K562 (cell line): ENCODE data around the gene TTC28. TPM values are rescaled to one million over a fixed set of nuclear protein-coding genes. Genes with fewer than 3 reads are reported as not detected.

ENCODE experiments used
- ATAC-seq: fragments of 200-7000 bp; cut with Tn5 transposase; 3 replicates; pipeline ENCODE4 v1.9.1; 2020; ENCODE audit warnings: moderate library complexity
- BruUV-seq: library from RNA; stranded (reverse); fragments of 400-500 nt; replicated peaks from 2 replicates; lab custom pipeline; 2021; lab: Mats Ljungman, UMichigan
- CTCF ChIA-PET: fragments of 300-600 bp; formaldehyde crosslinking; extraction: SDS; loops from one replicate; lab custom pipeline; 2021; ENCODE audit warnings: low intra/inter-chr PET ratio; lab: Yijun Ruan, JAX
- POLR2A ChIA-PET: fragments of 300-600, 350-650 bp; sonication (Branson Sonifier 250); formaldehyde crosslinking; extraction: SDS; loops from one replicate; lab custom pipeline; 2021; ENCODE audit warnings: antibody characterized with exemption, inconsistent platforms; lab: Yijun Ruan, JAX
- DNase-seq, 4 experiments: peaks; one replicate each; pipeline versions ENCODE4 v3.0.0 to v3.0.0-alpha.2; 2011 to 2018; ENCODE audit warnings: low spot score in 3 of 4, mixed read lengths in 3 of 4; ENCODE audit errors: extremely low read depth in 1 of 4
- FAIRE-seq: peaks from 2 replicates; lab custom pipeline; 2011; peaks lifted over from hg19 to GRCh38; lab: Jason Lieb, UNC
- H2AFZ ChIP-seq: 2 replicates; pipeline ENCODE4 v1.6.0; 2011; ENCODE audit warnings: low read depth, low read length, control low read depth, inconsistent platforms
- H3K27ac ChIP-seq: fragments of 200-600 bp; 3 replicates; pipeline ENCODE4 v1.8.0; 2011; ENCODE audit warnings: low read depth, mild to moderate bottlenecking, control low read depth, inconsistent platforms, low read length, moderate library complexity, mixed read lengths; ENCODE audit errors: extremely low read depth
- H3K27me3 ChIP-seq, 2 experiments: fragments of 300-600 bp in 1 of 2; 2 replicates in 1 of 2; 3 replicates in 1 of 2; pipeline versions ENCODE4 v1.6.0 to v1.8.0; 2011; ENCODE audit warnings: inconsistent platforms in 2 of 2, low read length in 2 of 2, mild to moderate bottlenecking in 1 of 2, mixed read lengths in 1 of 2, moderate library complexity in 1 of 2; ENCODE audit not compliant: control insufficient read depth in 2 of 2, insufficient read depth in 2 of 2
- H3K36me3 ChIP-seq: fragments of 300-600 bp; 3 replicates; pipeline ENCODE4 v1.8.0; 2011; ENCODE audit warnings: mild to moderate bottlenecking, low read length, inconsistent platforms; ENCODE audit not compliant: control insufficient read depth, insufficient read depth
- H3K4me1 ChIP-seq, 2 experiments: fragments of 200-600 bp in 1 of 2; replicated peaks in 1 of 2; 2 replicates in 1 of 2; 3 replicates in 1 of 2; pipeline versions ENCODE4 v1.5.1 to v1.8.0; 2011; ENCODE audit warnings: inconsistent platforms in 2 of 2, low read length in 2 of 2, mild to moderate bottlenecking in 1 of 2, mixed read lengths in 1 of 2, moderate library complexity in 1 of 2; ENCODE audit not compliant: control insufficient read depth in 2 of 2, insufficient read depth in 2 of 2
- H3K4me2 ChIP-seq: 2 replicates; pipeline ENCODE4 v1.6.1; 2011; ENCODE audit warnings: low read length, control low read depth, inconsistent platforms, mixed read lengths; ENCODE audit not compliant: insufficient read depth
- H3K4me3 ChIP-seq: fragments of 200-600 bp; sonication (generic), shearing (Covaris generic); 2 replicates; pipeline ENCODE4 v1.5.1; 2016; ENCODE audit warnings: control low read depth, inconsistent platforms
- H3K79me2 ChIP-seq: fragments of 200-600 bp; 3 replicates; pipeline ENCODE4 v1.8.0; 2011; ENCODE audit warnings: low read length, inconsistent platforms; ENCODE audit not compliant: control insufficient read depth, insufficient read depth
- H3K9ac ChIP-seq, 2 experiments: 2 replicates each; pipeline versions ENCODE4 v1.6.0 to v1.6.1; 2011; ENCODE audit warnings: low read depth in 2 of 2, low read length in 2 of 2, control low read depth in 1 of 2, inconsistent platforms in 1 of 2, mild to moderate bottlenecking in 1 of 2, mixed read lengths in 1 of 2; ENCODE audit not compliant: insufficient read depth in 1 of 2
- H3K9me1 ChIP-seq: one replicate; pipeline ENCODE4 v1.6.0; 2011; ENCODE audit warnings: inconsistent platforms, mild to moderate bottlenecking, low read length, moderate library complexity; ENCODE audit not compliant: control insufficient read depth, insufficient read depth
- H3K9me3 ChIP-seq: replicated peaks from 2 replicates; pipeline ENCODE4 v1.5.1; 2011; ENCODE audit warnings: low read depth, low read length, inconsistent platforms; ENCODE audit not compliant: control insufficient read depth, insufficient read depth
- H4K20me1 ChIP-seq: replicated peaks from 2 replicates; pipeline ENCODE4 v1.6.1; 2011; ENCODE audit warnings: low read length, inconsistent platforms, mixed read lengths; ENCODE audit not compliant: control insufficient read depth, insufficient read depth
- ADNP ChIP-seq: fragments of 200-800 bp; sonication (Bioruptor generic); IDR thresholded peaks from 2 replicates; pipeline ENCODE4 v1.6.1; 2016; ENCODE audit warnings: missing genetic modification characterization, missing compliant biosample characterization
- CBFA2T3 ChIP-seq: fragments of 450-650 bp; IDR thresholded peaks from 2 replicates; pipeline ENCODE4 v1.6.1; 2017
- EHMT2 ChIP-seq: fragments of 450-650 bp; IDR thresholded peaks from 2 replicates; pipeline ENCODE4 v1.6.1; 2018; ENCODE audit warnings: antibody characterized with exemption
- ELF4 ChIP-seq: fragments of 450-650 bp; formaldehyde crosslinking; IDR thresholded peaks from 2 replicates; pipeline ENCODE4 v1.4.0; 2022; ENCODE audit warnings: missing genetic modification characterization
- FOXJ2 ChIP-seq: fragments of 200-800 bp; sonication (Bioruptor generic); IDR thresholded peaks from 2 replicates; pipeline ENCODE4 v1.6.1; 2016; ENCODE audit warnings: missing genetic modification characterization, missing compliant biosample characterization
- HDAC6 ChIP-seq: IDR thresholded peaks from 2 replicates; pipeline ENCODE4 v1.6.1; 2012; ENCODE audit warnings: low read depth, mild to moderate bottlenecking, control low read depth, inconsistent platforms, low read length, moderate library complexity
- HMG20B ChIP-seq: fragments of 250-450 bp; sonication (Bioruptor Pico); IDR thresholded peaks from 2 replicates; pipeline ENCODE4 v1.5.0; 2021; ENCODE audit warnings: mild to moderate bottlenecking
- HOXB6 ChIP-seq: fragments of 250-450 bp; sonication (Bioruptor Pico); IDR thresholded peaks from 2 replicates; pipeline ENCODE4 v1.5.1; 2022; ENCODE audit warnings: mild to moderate bottlenecking, borderline replicate concordance
- NFIC ChIP-seq: fragments of 450-650 bp; IDR thresholded peaks from 2 replicates; pipeline ENCODE4 v1.6.1; 2017; ENCODE audit warnings: mild to moderate bottlenecking, inconsistent platforms
- NFXL1 ChIP-seq: fragments of 450-650 bp; formaldehyde crosslinking; IDR thresholded peaks from 2 replicates; pipeline ENCODE4 v1.4.0; 2021; ENCODE audit warnings: mild to moderate bottlenecking
- OTX1 ChIP-seq: fragments of 450-650 bp; formaldehyde crosslinking; IDR thresholded peaks from 2 replicates; pipeline ENCODE4 v1.4.0; 2022; ENCODE audit warnings: mild to moderate bottlenecking
- RAD51 ChIP-seq: fragments of 450-650 bp; IDR thresholded peaks from 2 replicates; pipeline ENCODE4 v1.7.1; 2016; ENCODE audit warnings: low read depth, mild to moderate bottlenecking, borderline replicate concordance
- TAF9B ChIP-seq: fragments of 450-650 bp; IDR thresholded peaks from 2 replicates; pipeline ENCODE4 v1.6.1; 2018; ENCODE audit warnings: mild to moderate bottlenecking; ENCODE audit not compliant: partially characterized antibody
- TCF15 ChIP-seq: fragments of 250-450 bp; sonication (Bioruptor Pico); IDR thresholded peaks from 2 replicates; pipeline ENCODE4 v1.8.0; 2022; ENCODE audit warnings: moderate library complexity, mild to moderate bottlenecking, inconsistent platforms
- ZBTB12 ChIP-seq: fragments of 250-450 bp; sonication (Bioruptor Pico); IDR thresholded peaks from 2 replicates; pipeline ENCODE4 v1.4.0; 2020
- ZNF282 ChIP-seq: sonication (generic); formaldehyde crosslinking; IDR thresholded peaks from 2 replicates; pipeline ENCODE4 v1.8.1; 2023; ENCODE audit warnings: missing genetic modification reagents
- WGBS: fragments of 100-300 bp; shearing (Covaris generic); methylation state at CpG from one replicate; pipeline ENCODE4 v1.1.6; 2016; ENCODE audit warnings: low coverage, mixed read lengths; ENCODE audit not compliant: insufficient coverage; ENCODE audit errors: missing lambda C conversion rate; 5-methylcytosine and 5-hydroxymethylcytosine counted together
- in situ Hi-C: fragments of 300-500 bp; cut with MboI; formaldehyde crosslinking; loops from 4 replicates; pipeline ENCODE4 v1.15.0; 2018; ENCODE audit warnings: inconsistent platforms, mixed read lengths
- intact Hi-C: fragments of 100-400 bp; cut with micrococcal nuclease; formaldehyde crosslinking; loops from 2 replicates; pipeline ENCODE4 v1.14.2; 2022
- polyA plus RNA-seq, 8 experiments: library from polyadenylated mRNA; depleted of rRNA in 4 of 8; stranded (reverse) in 5 of 8; unstranded in 3 of 8; fragments of >200 nt; fragmentation: Nextera tagmentation in 2 of 8; fragmentation: Illumina TruSeq in 1 of 8; extraction: Ambion mirVana in 2 of 8; extraction: Trizol in 1 of 8; gene quantifications; 2 replicates each; pipeline versions ENCODE4 v1.2.1 to v1.2.3, GENCODE V29; 2011 to 2014; ENCODE audit warnings: inconsistent platforms in 1 of 8, missing spikeins in 1 of 8
- total RNA-seq, 7 experiments: library from RNA; depleted of rRNA in 6 of 7; stranded (reverse); fragments of >200 nt in 6 of 7; fragmentation: Illumina TruSeq in 2 of 7; extraction: Trizol in 2 of 7; gene quantifications; 2 replicates each; pipeline versions ENCODE4 v1.2.1 to v1.2.3, GENCODE V29; 2011 to 2021; ENCODE audit warnings: low replicate concordance in 1 of 7

The TTC28 gene
- total and polyA plus RNA-seq, 9 of the 15 experiments (the other 6 are each of a cell fraction or from before 2014, with no cell fraction given): 0.22 to 10.7 (median 3.1) TPM

GRCh38 chr22:27934069-27934468 lies 745.6 kb downstream of the TTC28 start:
- 32% methylated on average over 3 of the region's 5 CpGs for WGBS
- FAIRE-seq (no peak), ATAC-seq (no peak), DNase-seq (no peak)
- Histone ChIP-seq H4K20me1 (no peaks in the 10 kb centered on the region), H3K4me2 (no peak overlapping the region), H2AFZ (no peak overlapping the region), H3K79me2 (no peaks in the 10 kb centered on the region; the same call in 1 of the 3 replicates), H3K4me1 (no peaks in the 10 kb centered on the region; a peak in 1 of 5 replicates), H3K4me3 (no peak overlapping the region), H3K9me1 (no peaks in the 10 kb centered on the region), H3K36me3 (no peaks in the 10 kb centered on the region), H3K9ac (no peak overlapping the region), H3K27me3 (no peaks in the 10 kb centered on the region), H3K9me3 (no peaks in the 10 kb centered on the region), H3K27ac (no peak overlapping the region)
- ChIA-PET POLR2A (interaction anchor here (0.9 to 1.0 kb wide), 2 partner anchors 19 to 86 kb away, joined by 3 read pairs; no protein-coding TSS in a partner anchor), CTCF (no interaction called here)
- TF ChIP-seq NFIC (no peak), EHMT2 (no peak), CBFA2T3 (peak; percentile 20; the same call in 1 of the 2 replicates)
- BruUV-seq: no TSS peak
- intact Hi-C loops (loop anchor here (10.0 kb wide), 1 partner anchor 49 kb away; no protein-coding TSS in a partner anchor), in situ Hi-C loops (no loop called here)

GRCh38 chr22:27933186-27933983 lies 746.3 kb downstream of the TTC28 start:
- ChIA-PET POLR2A (interaction anchor here (0.9 to 1.0 kb wide), 2 partner anchors 18 to 86 kb away, joined by 3 read pairs; no protein-coding TSS in a partner anchor), CTCF (no interaction called here)
- ATAC-seq (no peak), FAIRE-seq (no peak), DNase-seq (no peak)
- intact Hi-C loops (loop anchor here (10.0 kb wide), 1 partner anchor 49 kb away; no protein-coding TSS in a partner anchor), in situ Hi-C loops (no loop called here)
- Histone ChIP-seq H3K4me3 (no peak overlapping the region), H3K9me1 (no peaks in the 10 kb centered on the region), H3K36me3 (no peaks in the 10 kb centered on the region), H3K9ac (no peak overlapping the region), H3K79me2 (no peaks in the 10 kb centered on the region; the same call in 1 of the 3 replicates), H2AFZ (no peak overlapping the region), H3K27ac (no peak overlapping the region), H4K20me1 (no peaks in the 10 kb centered on the region), H3K9me3 (no peaks in the 10 kb centered on the region), H3K4me2 (no peak overlapping the region), H3K4me1 (no peaks in the 10 kb centered on the region; a peak in 1 of 5 replicates), H3K27me3 (no peaks in the 10 kb centered on the region)
- WGBS: 79% methylated on average over 8 of the region's 9 CpGs
- BruUV-seq: no TSS peak
- TF ChIP-seq OTX1 (CRISPR knock-in tag) (no peak), ELF4 (CRISPR knock-in tag) (no peak), TCF15 (CRISPR knock-in tag) (no peak), RAD51 (no peak), HOXB6 (CRISPR knock-in tag) (no peak), ADNP (tag) (no peak), ZBTB12 (CRISPR knock-in tag) (no peak), NFXL1 (CRISPR knock-in tag) (no peak), ZNF282 (CRISPR knock-in tag) (no peak), TAF9B (no peak), HMG20B (no peak), HDAC6 (no peak), FOXJ2 (tag) (no peak)
